Activated CD4-positive, alpha-beta T cell treated with anti-CD3 and anti-CD28 coated beads, Interleukin-2, amount 50 U/mL, for 48 hours (primary cell): ENCODE data around the gene SLC16A10.
"Not testable (repeated sequence)": the region's sequence is repeated elsewhere in the genome, so short reads cannot be mapped to it uniquely, and the experiment has no call there.

ENCODE experiments used
- DNase-seq, 2 experiments: peaks; one replicate each; pipeline ENCODE4 v3.0.0-alpha.2; 2020

The SLC16A10 gene

GRCh38 chr6:111221804-111222203, 134.5 kb downstream of the SLC16A10 start:
- DNase-seq: no peak

GRCh38 chr6:111222341-111222740, 135.0 kb downstream of the SLC16A10 start:
- no peak for DNase-seq

- DNase-seq: no peak
Measured at GRCh38 chr6:111228094-111228493, 140.8 kb downstream of the SLC16A10 start.

GRCh38 chr6:111230351-111231089, 143.2 kb downstream of the SLC16A10 start:
- DNase-seq: no peak

GRCh38 chr6:111231090-111231459, 143.8 kb downstream of the SLC16A10 start:
- no peak for DNase-seq

GRCh38 chr6:111237852-111238251, 150.5 kb downstream of the SLC16A10 start:
- no peak for DNase-seq

- no peak for DNase-seq
Measured at GRCh38 chr6:111238464-111239119, 151.3 kb downstream of the SLC16A10 start.

GRCh38 chr6:111239461-111239860, 152.2 kb downstream of the SLC16A10 start:
- DNase-seq: no peak

GRCh38 chr6:111242452-111242851, 155.1 kb downstream of the SLC16A10 start:
- no peak for DNase-seq

- DNase-seq: no peak
Measured at GRCh38 chr6:111243095-111243494, 155.8 kb downstream of the SLC16A10 start.

GRCh38 chr6:111248789-111249188, 161.5 kb downstream of the SLC16A10 start:
- DNase-seq: no peak

- no peak for DNase-seq
Measured at GRCh38 chr6:111250791-111251354, 163.6 kb downstream of the SLC16A10 start.

- no peak for DNase-seq
Measured at GRCh38 chr6:111252726-111253125, 165.4 kb downstream of the SLC16A10 start.

- DNase-seq: no peak
Measured at GRCh38 chr6:111254004-111254778, 166.9 kb downstream of the SLC16A10 start.

GRCh38 chr6:111254779-111255166, 167.5 kb downstream of the SLC16A10 start:
- DNase-seq: no peak

GRCh38 chr6:111255838-111256237, 168.5 kb downstream of the SLC16A10 start:
- DNase-seq: not testable (repeated sequence)

- DNase-seq: no peak
Measured at GRCh38 chr6:111256646-111257045, 169.3 kb downstream of the SLC16A10 start.

- DNase-seq: no peak
Measured at GRCh38 chr6:111258010-111258409, 170.7 kb downstream of the SLC16A10 start.

GRCh38 chr6:111258615-111259088, 171.3 kb downstream of the SLC16A10 start:
- DNase-seq: no peak

GRCh38 chr6:111259089-111259831, 172.0 kb downstream of the SLC16A10 start:
- peak; percentile 99 for DNase-seq

- no peak for DNase-seq
Measured at GRCh38 chr6:111260570-111261298, 173.4 kb downstream of the SLC16A10 start.

- DNase-seq: no peak
Measured at GRCh38 chr6:111263837-111264236, 176.5 kb downstream of the SLC16A10 start.
